Activated CD4-positive, alpha-beta T cell treated with anti-CD3 and anti-CD28 coated beads, Interleukin-2, amount 50 U/mL, for 24 hours (primary cell): Measurements from ENCODE around the gene NXPH4.

Experiments
- DNase-seq, 2 donors: peaks; one replicate each; pipeline ENCODE4 v3.0.0-alpha.2; 2020; ENCODE audit warnings: low read depth in 1 of 2, low spot score in 1 of 2

Gene NXPH4

GRCh38 chr12:57270966-57271470 lies 54.4 kb downstream of the NXPH4 start:
- no peak for DNase-seq

- DNase-seq, result no peak
Observed at GRCh38 chr12:57272337-57273151, 56.0 kb downstream of the NXPH4 start.

GRCh38 chr12:57273516-57273915 lies 56.9 kb downstream of the NXPH4 start:
- DNase-seq, result no peak
